Uterus (tissue), 2 donors: ENCODE data around the gene UBQLN1.
"Not testable (repeated sequence)": the region's sequence is repeated elsewhere in the genome, so short reads cannot be mapped to it uniquely, and the experiment has no call there.

Experiments used
- CTCF ChIP-seq, 4 experiments: fragments of 200-600 bp in 2 of 4; fragments of 450-650 bp in 2 of 4; sonication (generic) in 2 of 4; IDR thresholded peaks; one replicate each; pipeline ENCODE4 v1.5.1; 2016 to 2019; ENCODE audit warnings: antibody characterized with exemption in 4 of 4, mild to moderate bottlenecking in 2 of 4, moderate library complexity in 1 of 4
- POLR2A ChIP-seq, 2 donors: fragments of 450-650 bp; IDR thresholded peaks; one replicate each; pipeline ENCODE4 v1.6.1; 2016; ENCODE audit warnings: antibody characterized with exemption in 2 of 2, mild to moderate bottlenecking in 1 of 2, moderate library complexity in 1 of 2

GRCh38 chr9:83728591-83729368, 21.0 kb upstream of the UBQLN1 start:
- TF ChIP-seq CTCF, POLR2A (IDR thresholded peaks at IDR 0.05): not testable (repeated sequence)
